Panc1 (cell line): ENCODE measurements around the gene TMEM235.

ENCODE experiments used
- POLR2AphosphoS5 ChIP-seq: IDR thresholded peaks from 2 replicates; pipeline ENCODE4 v1.6.1; 2012; ENCODE audit warnings: mild to moderate bottlenecking, low read depth, low read length, moderate library complexity
- TF ChIP-seq, protein P1 (sequence below): fragments of 450-650 bp; IDR thresholded peaks from 2 replicates; pipeline ENCODE4 v1.5.1; 2017; ENCODE audit warnings: mild to moderate bottlenecking
- TF ChIP-seq, protein P2 (sequence below), 2 experiments: IDR thresholded peaks; 2 replicates each; pipeline ENCODE4 v1.6.1; 2011 to 2012; ENCODE audit warnings: low read depth in 2 of 2, control low read depth in 1 of 2, low read length in 1 of 2, mild to moderate bottlenecking in 1 of 2, moderate library complexity in 1 of 2; ENCODE audit not compliant: insufficient read depth in 1 of 2

DNA sequence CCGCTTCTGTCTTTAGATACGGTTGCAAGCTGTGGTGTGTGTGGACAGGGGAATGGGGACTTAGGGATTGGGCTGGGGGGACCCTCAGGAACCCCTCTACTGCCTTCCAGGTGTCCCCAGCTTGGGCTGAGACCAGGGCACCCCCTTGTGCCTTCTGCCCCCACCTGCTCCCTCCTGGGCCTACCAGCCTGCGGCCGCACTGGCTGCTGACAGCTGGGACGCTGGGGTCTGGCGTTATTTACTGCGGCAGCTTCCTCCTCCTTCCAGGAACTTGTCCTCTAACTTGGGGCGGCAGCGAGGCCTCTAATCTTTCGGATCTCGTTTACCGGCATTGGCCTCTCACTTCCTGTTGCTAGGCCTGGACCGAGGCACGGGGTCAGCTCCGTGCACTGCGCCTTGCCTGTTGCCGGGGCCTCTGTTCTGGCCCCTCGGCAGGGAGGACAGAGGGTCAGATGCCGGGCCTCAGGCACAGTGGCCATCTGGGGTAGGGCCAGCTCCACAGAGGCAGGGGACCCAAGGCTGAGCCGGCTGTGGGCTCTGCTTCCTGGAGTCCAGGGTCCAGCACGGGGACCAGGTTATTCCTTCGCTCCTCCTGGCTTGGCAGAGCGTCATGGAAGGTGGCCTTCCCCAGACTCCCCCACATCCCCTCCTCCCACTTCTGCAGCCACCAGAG, 31.8 kb downstream of the TMEM235 start:
- no peak for TF ChIP-seq POLR2AphosphoS5
- TF ChIP-seq, protein P1, sequence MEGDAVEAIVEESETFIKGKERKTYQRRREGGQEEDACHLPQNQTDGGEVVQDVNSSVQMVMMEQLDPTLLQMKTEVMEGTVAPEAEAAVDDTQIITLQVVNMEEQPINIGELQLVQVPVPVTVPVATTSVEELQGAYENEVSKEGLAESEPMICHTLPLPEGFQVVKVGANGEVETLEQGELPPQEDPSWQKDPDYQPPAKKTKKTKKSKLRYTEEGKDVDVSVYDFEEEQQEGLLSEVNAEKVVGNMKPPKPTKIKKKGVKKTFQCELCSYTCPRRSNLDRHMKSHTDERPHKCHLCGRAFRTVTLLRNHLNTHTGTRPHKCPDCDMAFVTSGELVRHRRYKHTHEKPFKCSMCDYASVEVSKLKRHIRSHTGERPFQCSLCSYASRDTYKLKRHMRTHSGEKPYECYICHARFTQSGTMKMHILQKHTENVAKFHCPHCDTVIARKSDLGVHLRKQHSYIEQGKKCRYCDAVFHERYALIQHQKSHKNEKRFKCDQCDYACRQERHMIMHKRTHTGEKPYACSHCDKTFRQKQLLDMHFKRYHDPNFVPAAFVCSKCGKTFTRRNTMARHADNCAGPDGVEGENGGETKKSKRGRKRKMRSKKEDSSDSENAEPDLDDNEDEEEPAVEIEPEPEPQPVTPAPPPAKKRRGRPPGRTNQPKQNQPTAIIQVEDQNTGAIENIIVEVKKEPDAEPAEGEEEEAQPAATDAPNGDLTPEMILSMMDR, result no peak
- TF ChIP-seq, protein P2, sequence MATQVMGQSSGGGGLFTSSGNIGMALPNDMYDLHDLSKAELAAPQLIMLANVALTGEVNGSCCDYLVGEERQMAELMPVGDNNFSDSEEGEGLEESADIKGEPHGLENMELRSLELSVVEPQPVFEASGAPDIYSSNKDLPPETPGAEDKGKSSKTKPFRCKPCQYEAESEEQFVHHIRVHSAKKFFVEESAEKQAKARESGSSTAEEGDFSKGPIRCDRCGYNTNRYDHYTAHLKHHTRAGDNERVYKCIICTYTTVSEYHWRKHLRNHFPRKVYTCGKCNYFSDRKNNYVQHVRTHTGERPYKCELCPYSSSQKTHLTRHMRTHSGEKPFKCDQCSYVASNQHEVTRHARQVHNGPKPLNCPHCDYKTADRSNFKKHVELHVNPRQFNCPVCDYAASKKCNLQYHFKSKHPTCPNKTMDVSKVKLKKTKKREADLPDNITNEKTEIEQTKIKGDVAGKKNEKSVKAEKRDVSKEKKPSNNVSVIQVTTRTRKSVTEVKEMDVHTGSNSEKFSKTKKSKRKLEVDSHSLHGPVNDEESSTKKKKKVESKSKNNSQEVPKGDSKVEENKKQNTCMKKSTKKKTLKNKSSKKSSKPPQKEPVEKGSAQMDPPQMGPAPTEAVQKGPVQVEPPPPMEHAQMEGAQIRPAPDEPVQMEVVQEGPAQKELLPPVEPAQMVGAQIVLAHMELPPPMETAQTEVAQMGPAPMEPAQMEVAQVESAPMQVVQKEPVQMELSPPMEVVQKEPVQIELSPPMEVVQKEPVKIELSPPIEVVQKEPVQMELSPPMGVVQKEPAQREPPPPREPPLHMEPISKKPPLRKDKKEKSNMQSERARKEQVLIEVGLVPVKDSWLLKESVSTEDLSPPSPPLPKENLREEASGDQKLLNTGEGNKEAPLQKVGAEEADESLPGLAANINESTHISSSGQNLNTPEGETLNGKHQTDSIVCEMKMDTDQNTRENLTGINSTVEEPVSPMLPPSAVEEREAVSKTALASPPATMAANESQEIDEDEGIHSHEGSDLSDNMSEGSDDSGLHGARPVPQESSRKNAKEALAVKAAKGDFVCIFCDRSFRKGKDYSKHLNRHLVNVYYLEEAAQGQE (IDR thresholded peaks at IDR 0.05; ENCODE audit: insufficient read depth in 1 of 2, low read depth in 2 of 2, low read length in 1 of 2), result no peak
